Ishikawa (cell line): ENCODE measurements around the gene ABCA7.

Experiments
- CEBPB ChIP-seq: IDR thresholded peaks from 2 replicates; pipeline ENCODE4 v1.6.1; 2012
- CREB1 ChIP-seq: IDR thresholded peaks from 2 replicates; pipeline ENCODE4 v1.6.1; 2012; ENCODE audit warnings: low read depth
- EGR1 ChIP-seq: IDR thresholded peaks from 2 replicates; pipeline ENCODE4 v1.6.1; 2012
- EP300 ChIP-seq: IDR thresholded peaks from 2 replicates; pipeline ENCODE4 v1.6.1; 2012; ENCODE audit warnings: borderline replicate concordance
- FOXM1 ChIP-seq: IDR thresholded peaks from 2 replicates; pipeline ENCODE4 v1.6.1; 2012; ENCODE audit warnings: low read depth, borderline replicate concordance
- MAX ChIP-seq: IDR thresholded peaks from 2 replicates; pipeline ENCODE4 v1.6.1; 2012
- NFIC ChIP-seq: IDR thresholded peaks from 2 replicates; pipeline ENCODE4 v1.6.1; 2012
- RAD21 ChIP-seq: IDR thresholded peaks from 2 replicates; pipeline ENCODE4 v1.6.1; 2012; ENCODE audit warnings: low read depth
- REST ChIP-seq: IDR thresholded peaks from 2 replicates; pipeline ENCODE4 v1.6.1; 2012; ENCODE audit warnings: low read depth, mild to moderate bottlenecking
- TAF1 ChIP-seq: IDR thresholded peaks from 2 replicates; pipeline ENCODE4 v1.6.1; 2012; ENCODE audit warnings: low read depth, mild to moderate bottlenecking
- TCF12 ChIP-seq: IDR thresholded peaks from 2 replicates; pipeline ENCODE4 v1.6.1; 2012; ENCODE audit warnings: low read depth
- TEAD4 ChIP-seq: IDR thresholded peaks from 2 replicates; pipeline ENCODE4 v1.6.1; 2012
- USF1 ChIP-seq: IDR thresholded peaks from 2 replicates; pipeline ENCODE4 v1.6.1; 2012
- ZBTB7A ChIP-seq: IDR thresholded peaks from 2 replicates; pipeline ENCODE4 v1.6.1; 2012; ENCODE audit warnings: low read depth

GRCh38 chr19:1105008-1105872 is 65.3 kb downstream of the ABCA7 start:
- TF ChIP-seq FOXM1 (no peak), USF1 (no peak), CREB1 (no peak), CEBPB (no peak), MAX (0 out of 2 replicates have a peak, but pooled peaks have one; percentile 17), EP300 (no peak), TCF12 (no peak), ZBTB7A (no peak), TEAD4 (no peak), REST (no peak), EGR1 (no peak), RAD21 (no peak), TAF1 (no peak), NFIC (no peak)
